HepG2 (cell line): ENCODE data around the gene HECA. TPM values are rescaled to one million over a fixed set of nuclear protein-coding genes. Genes with fewer than 3 reads are reported as not detected.
A peak's percentile ranks its signal among the peaks of the same experiment; 100 is the strongest.

Experiments used
- FOXK2 ChIP-seq: fragments of 450-650 bp; IDR thresholded peaks from 2 replicates; pipeline ENCODE4 v1.6.1; 2016
- FUBP1 ChIP-seq: sonication (generic); formaldehyde crosslinking; IDR thresholded peaks from 2 replicates; pipeline ENCODE4 v1.5.1; 2020; ENCODE audit warnings: missing genetic modification reagents, mild to moderate bottlenecking, borderline replicate concordance
- HIVEP1 ChIP-seq: sonication (generic); formaldehyde crosslinking; IDR thresholded peaks from 2 replicates; pipeline ENCODE4 v1.4.0; 2020; ENCODE audit warnings: mild to moderate bottlenecking, missing genetic modification reagents
- HNRNPL ChIP-seq: fragments of 200-400 bp; formaldehyde crosslinking; IDR thresholded peaks from 2 replicates; pipeline ENCODE4 v1.6.1; 2017; ENCODE audit warnings: mild to moderate bottlenecking, low read depth, low read length
- IKZF4 ChIP-seq: sonication (generic); formaldehyde crosslinking; IDR thresholded peaks from 2 replicates; pipeline ENCODE4 v1.5.1; 2020; ENCODE audit warnings: borderline replicate concordance, mild to moderate bottlenecking, low read depth, missing genetic modification reagents; ENCODE audit errors: not compliant biosample characterization
- JUN ChIP-seq: sonication (generic); formaldehyde crosslinking; IDR thresholded peaks from 2 replicates; pipeline ENCODE4 v1.4.0; 2020; ENCODE audit warnings: mild to moderate bottlenecking, missing genetic modification reagents
- MNT ChIP-seq: fragments of 450-650 bp; IDR thresholded peaks from 2 replicates; pipeline ENCODE4 v1.6.1; 2016
- NFYB ChIP-seq: sonication (generic); formaldehyde crosslinking; IDR thresholded peaks from 2 replicates; pipeline ENCODE4 v1.4.0; 2020; ENCODE audit warnings: missing genetic modification reagents
- NKX3-1 ChIP-seq: sonication (generic); formaldehyde crosslinking; IDR thresholded peaks from 2 replicates; pipeline ENCODE4 v1.5.0; 2020; ENCODE audit warnings: missing genetic modification reagents
- POLR2G ChIP-seq: fragments of 200-400 bp; formaldehyde crosslinking; IDR thresholded peaks from 2 replicates; pipeline ENCODE4 v1.6.1; 2018; ENCODE audit warnings: mild to moderate bottlenecking, low read depth, low read length, moderate library complexity
- REL ChIP-seq: sonication (generic); formaldehyde crosslinking; conservative IDR thresholded peaks from 2 replicates; pipeline ENCODE4 v1.8.0; 2022; ENCODE audit warnings: mild to moderate bottlenecking, missing genetic modification reagents, moderate library complexity
- RNF219 ChIP-seq: sonication (generic); formaldehyde crosslinking; IDR thresholded peaks from 2 replicates; pipeline ENCODE4 v1.5.0; 2020; ENCODE audit warnings: mild to moderate bottlenecking, missing genetic modification reagents
- ZHX2 ChIP-seq, 2 experiments: sonication (generic) in 1 of 2; formaldehyde crosslinking in 1 of 2; IDR thresholded peaks; 2 replicates each; pipeline versions ENCODE4 v1.6.1 to v1.9.0; 2014 to 2022; ENCODE audit warnings: antibody characterized with exemption in 1 of 2, borderline replicate concordance in 1 of 2, inconsistent platforms in 1 of 2, low read depth in 1 of 2, missing genetic modification reagents in 1 of 2
- ZNF138 ChIP-seq: sonication (generic); formaldehyde crosslinking; IDR thresholded peaks from 2 replicates; pipeline ENCODE4 v1.5.0; 2020; ENCODE audit warnings: mild to moderate bottlenecking, low read depth, missing genetic modification reagents
- ZNF737 ChIP-seq: sonication (generic); formaldehyde crosslinking; IDR thresholded peaks from 2 replicates; pipeline ENCODE4 v1.5.0; 2020; ENCODE audit warnings: missing genetic modification reagents, mild to moderate bottlenecking, borderline replicate concordance
- ZNF766 ChIP-seq: sonication (generic); formaldehyde crosslinking; IDR thresholded peaks from 2 replicates; pipeline ENCODE4 v1.5.0; 2020; ENCODE audit warnings: missing genetic modification reagents, borderline replicate concordance
- ZNF782 ChIP-seq: sonication (generic); formaldehyde crosslinking; IDR thresholded peaks from 2 replicates; pipeline ENCODE4 v1.4.0; 2020; ENCODE audit warnings: missing genetic modification reagents, mild to moderate bottlenecking, borderline replicate concordance
- polyA plus RNA-seq, 8 experiments: library from polyadenylated mRNA; depleted of rRNA in 3 of 8; stranded (reverse) in 7 of 8; unstranded in 1 of 8; fragments of >200 nt; fragmentation: Illumina TruSeq in 4 of 8; extraction: Trizol in 4 of 8; gene quantifications; 2 replicates each; pipeline versions ENCODE4 v1.2.1 to v1.2.3, GENCODE V29; 2011 to 2016; ENCODE audit warnings: low read depth in 4 of 8, missing spikeins in 1 of 8, mixed read lengths in 1 of 8; ENCODE audit not compliant: insufficient read depth in 1 of 8
- total RNA-seq, 5 experiments: library from RNA; depleted of rRNA; stranded (reverse); fragments of >200 nt; fragmentation: Illumina TruSeq; extraction: Trizol; gene quantifications; 2 replicates each; pipeline ENCODE4 v1.2.3, GENCODE V29; 2016; ENCODE audit warnings: low read depth in 1 of 5

Gene HECA
- total and polyA plus RNA-seq, 2 of the 13 experiments (the other 11 are each of a cell fraction or from before 2014, with no cell fraction given), result 0.18 to 0.49 TPM

GRCh38 chr6:139134817-139135577 is at the start of gene HECA (continued):
- TF ChIP-seq ZNF737 (CRISPR knock-in tag), result no peak
- no peak for TF ChIP-seq FOXK2
- TF ChIP-seq HIVEP1 (CRISPR knock-in tag), result no peak
- TF ChIP-seq FUBP1 (CRISPR knock-in tag), result no peak
- peak; percentile 97 for TF ChIP-seq ZHX2 (IDR thresholded peaks at IDR 0.05; ENCODE audit: low read depth)
- peak; percentile 36; the same call in 1 of the 2 replicates for TF ChIP-seq ZHX2 (CRISPR knock-in tag; IDR thresholded peaks at IDR 0.05; ENCODE audit: borderline replicate concordance)
- no peak for TF ChIP-seq MNT
- TF ChIP-seq JUN (CRISPR knock-in tag), result peak; percentile 72; the same call in 1 of the 2 replicates
- TF ChIP-seq NFYB (CRISPR knock-in tag), result no peak
- TF ChIP-seq ZNF766 (CRISPR knock-in tag), result no peak
- TF ChIP-seq ZNF138 (CRISPR knock-in tag), result no peak
- no peak for TF ChIP-seq RNF219
- TF ChIP-seq ZNF782 (CRISPR knock-in tag), result no peak
- no peak; the same call in 1 of the 2 replicates for TF ChIP-seq REL
- no peak for TF ChIP-seq NKX3-1 (CRISPR knock-in tag)
- no peak for TF ChIP-seq POLR2G
- TF ChIP-seq IKZF4 (CRISPR knock-in tag), result no peak
- TF ChIP-seq HNRNPL, result no peak
